Parathyroid adenoma (tissue), 2 donors: ENCODE measurements around the gene CCDC177.
A peak's percentile ranks its signal among the peaks of the same experiment; 100 is the strongest.

Experiments
- H2AFZ ChIP-seq: fragments of 300-600 bp; sonication (generic); one replicate; pipeline ENCODE4 v1.7.0; 2017; ENCODE audit warnings: antibody characterized with exemption, mild to moderate bottlenecking
- H3K27ac ChIP-seq: fragments of 300-600 bp; sonication (generic); one replicate; pipeline ENCODE4 v1.7.0; 2017
- H3K27me3 ChIP-seq: fragments of 300-600 bp; sonication (generic); one replicate; pipeline ENCODE4 v1.7.0; 2017; ENCODE audit warnings: low read length; ENCODE audit not compliant: control insufficient read depth, insufficient read depth
- H3K36me3 ChIP-seq: fragments of 300-600 bp; sonication (generic); one replicate; pipeline ENCODE4 v1.7.0; 2017; ENCODE audit warnings: low read length; ENCODE audit not compliant: control insufficient read depth, insufficient read depth
- H3K4me1 ChIP-seq: fragments of 300-600 bp; sonication (generic); one replicate; pipeline ENCODE4 v1.7.0; 2017; ENCODE audit warnings: control low read depth
- H3K4me2 ChIP-seq: fragments of 300-600 bp; sonication (generic); one replicate; pipeline ENCODE4 v1.7.0; 2017; ENCODE audit warnings: low read length
- H3K4me3 ChIP-seq: fragments of 300-600 bp; sonication (generic); one replicate; pipeline ENCODE4 v1.7.0; 2017; ENCODE audit warnings: low read depth, low read length
- H3K79me2 ChIP-seq: fragments of 300-600 bp; sonication (generic); one replicate; pipeline ENCODE4 v1.7.0; 2017; ENCODE audit warnings: control low read depth
- H3K9ac ChIP-seq: fragments of 300-600 bp; sonication (generic); one replicate; pipeline ENCODE4 v1.7.0; 2017; ENCODE audit warnings: mild to moderate bottlenecking
- H3K9me3 ChIP-seq: fragments of 300-600 bp; sonication (generic); one replicate; pipeline ENCODE4 v1.7.0; 2017; ENCODE audit warnings: low read length; ENCODE audit not compliant: control insufficient read depth
- TF ChIP-seq, protein P1 (sequence below): fragments of 300-600 bp; sonication (generic); IDR thresholded peaks from one replicate; pipeline ENCODE4 v1.7.0; 2017; ENCODE audit warnings: antibody characterized with exemption, mild to moderate bottlenecking
- donor health status: primary hyperparathyroidism.

The CCDC177 gene

GRCh38 chr14:69574263-69574953, at the start of gene CCDC177:
Gene CCDC177, minus strand, starts transcription at chr14:69574871. Its CDS starts 1,249 bp downstream, at chr14:69573622.
- no peaks in the 10 kb centered on the region for H3K36me3 ChIP-seq
- no peaks in the 10 kb centered on the region for H3K9me3 ChIP-seq
- TF ChIP-seq, protein P1, sequence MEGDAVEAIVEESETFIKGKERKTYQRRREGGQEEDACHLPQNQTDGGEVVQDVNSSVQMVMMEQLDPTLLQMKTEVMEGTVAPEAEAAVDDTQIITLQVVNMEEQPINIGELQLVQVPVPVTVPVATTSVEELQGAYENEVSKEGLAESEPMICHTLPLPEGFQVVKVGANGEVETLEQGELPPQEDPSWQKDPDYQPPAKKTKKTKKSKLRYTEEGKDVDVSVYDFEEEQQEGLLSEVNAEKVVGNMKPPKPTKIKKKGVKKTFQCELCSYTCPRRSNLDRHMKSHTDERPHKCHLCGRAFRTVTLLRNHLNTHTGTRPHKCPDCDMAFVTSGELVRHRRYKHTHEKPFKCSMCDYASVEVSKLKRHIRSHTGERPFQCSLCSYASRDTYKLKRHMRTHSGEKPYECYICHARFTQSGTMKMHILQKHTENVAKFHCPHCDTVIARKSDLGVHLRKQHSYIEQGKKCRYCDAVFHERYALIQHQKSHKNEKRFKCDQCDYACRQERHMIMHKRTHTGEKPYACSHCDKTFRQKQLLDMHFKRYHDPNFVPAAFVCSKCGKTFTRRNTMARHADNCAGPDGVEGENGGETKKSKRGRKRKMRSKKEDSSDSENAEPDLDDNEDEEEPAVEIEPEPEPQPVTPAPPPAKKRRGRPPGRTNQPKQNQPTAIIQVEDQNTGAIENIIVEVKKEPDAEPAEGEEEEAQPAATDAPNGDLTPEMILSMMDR, result peak; percentile 95
- no peak within 1 kb of the TSS for H3K9ac ChIP-seq
- H3K4me1 ChIP-seq, result peaks cover 3% of the 10 kb centered on the region
- H3K4me2 ChIP-seq, result peak within 1 kb of the TSS; percentile 45
- H3K27ac ChIP-seq, result no peak within 1 kb of the TSS
- H3K4me3 ChIP-seq, result peak within 1 kb of the TSS; percentile 20
- H3K27me3 ChIP-seq, result peaks cover 7% of the 10 kb centered on the region
- H3K79me2 ChIP-seq, result no peaks in the 10 kb centered on the region
- peak within 1 kb of the TSS; percentile 61 for H2AFZ ChIP-seq

DNA sequence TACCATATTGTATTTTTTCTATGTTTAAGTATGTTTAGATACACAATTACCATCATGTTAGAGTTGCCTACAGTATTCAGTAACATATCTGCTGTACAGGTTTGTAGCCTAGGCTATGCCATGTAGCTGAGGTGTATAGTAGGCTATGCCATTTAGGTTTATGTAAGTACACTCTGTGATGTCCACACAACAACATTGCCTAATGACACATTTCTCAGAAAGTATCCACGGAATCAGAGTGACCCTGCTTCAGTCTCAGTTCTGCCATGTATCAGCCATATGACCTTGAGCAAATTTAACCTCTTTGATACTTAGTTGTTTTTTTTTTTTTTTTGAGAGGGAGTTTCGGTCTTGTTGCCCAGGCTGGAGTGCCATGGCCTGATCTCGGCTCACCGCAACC, 49.5 kb upstream of the CCDC177 start:
- Histone ChIP-seq H3K27me3 (no peaks in the 10 kb centered on the region), H3K27ac (no peak overlapping the region), H3K4me1 (peaks cover 7% of the 10 kb centered on the region), H3K4me3 (no peak overlapping the region), H3K4me2 (no peak overlapping the region), H3K79me2 (peaks cover 90% of the 10 kb centered on the region), H2AFZ (no peak overlapping the region), H3K9ac (no peak overlapping the region), H3K36me3 (no peaks in the 10 kb centered on the region), H3K9me3 (no peaks in the 10 kb centered on the region)
- TF ChIP-seq, protein P1, result no peak

DNA sequence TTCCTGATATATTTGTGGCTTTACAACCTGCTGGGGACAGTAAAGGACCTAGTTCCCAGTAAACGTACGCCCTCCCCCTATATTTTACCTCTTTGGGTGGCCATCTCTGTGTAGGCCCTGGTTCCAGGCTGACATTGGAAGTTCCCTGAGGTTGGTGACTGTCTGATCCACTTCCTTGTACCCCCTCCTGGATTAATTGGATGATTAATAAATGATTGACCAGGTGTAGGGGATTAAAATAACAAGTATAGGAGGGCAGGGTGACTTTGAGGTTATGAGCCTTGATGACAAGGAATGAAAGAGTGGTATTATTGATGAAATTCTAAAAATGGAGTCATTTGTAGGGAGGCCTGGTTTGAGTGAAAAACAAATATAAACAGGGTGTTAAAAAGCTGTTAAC, 46.3 kb upstream of the CCDC177 start:
- H3K27ac ChIP-seq, result no peak overlapping the region
- no peak overlapping the region for H2AFZ ChIP-seq
- H3K79me2 ChIP-seq, result peaks cover 85% of the 10 kb centered on the region
- H3K36me3 ChIP-seq, result no peaks in the 10 kb centered on the region
- H3K4me3 ChIP-seq, result no peak overlapping the region
- H3K9me3 ChIP-seq, result no peaks in the 10 kb centered on the region
- no peak overlapping the region for H3K9ac ChIP-seq
- H3K27me3 ChIP-seq, result no peaks in the 10 kb centered on the region
- H3K4me1 ChIP-seq, result peaks cover 22% of the 10 kb centered on the region
- H3K4me2 ChIP-seq, result no peak overlapping the region
- TF ChIP-seq, protein P1, result no peak

DNA sequence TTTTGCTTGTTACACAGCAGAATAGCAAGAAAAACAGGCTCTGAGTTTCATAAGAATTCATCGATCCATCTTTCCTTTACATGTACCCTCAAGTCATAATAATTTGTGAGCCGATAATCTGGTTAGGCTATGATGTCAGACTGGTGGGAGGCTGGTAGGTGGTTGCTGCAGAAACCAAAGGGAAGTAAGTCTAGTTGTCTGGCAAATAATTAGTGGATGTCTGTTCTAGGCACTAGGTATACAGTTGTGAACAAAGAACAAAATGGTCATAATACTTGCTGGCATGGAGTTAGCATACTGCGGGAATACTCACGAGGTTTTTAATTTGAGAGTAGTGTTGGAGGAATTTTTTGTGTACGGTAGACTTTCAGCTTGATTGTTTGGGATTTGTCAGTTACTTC, 45.5 kb upstream of the CCDC177 start:
- H3K9ac ChIP-seq, result no peak overlapping the region
- H3K36me3 ChIP-seq, result no peaks in the 10 kb centered on the region
- H3K9me3 ChIP-seq, result no peaks in the 10 kb centered on the region
- H3K4me2 ChIP-seq, result no peak overlapping the region
- TF ChIP-seq, protein P1, result no peak
- H3K4me3 ChIP-seq, result no peak overlapping the region
- H3K4me1 ChIP-seq, result peaks cover 30% of the 10 kb centered on the region
- no peak overlapping the region for H2AFZ ChIP-seq
- H3K79me2 ChIP-seq, result peaks cover 80% of the 10 kb centered on the region
- no peaks in the 10 kb centered on the region for H3K27me3 ChIP-seq
- no peak overlapping the region for H3K27ac ChIP-seq

DNA sequence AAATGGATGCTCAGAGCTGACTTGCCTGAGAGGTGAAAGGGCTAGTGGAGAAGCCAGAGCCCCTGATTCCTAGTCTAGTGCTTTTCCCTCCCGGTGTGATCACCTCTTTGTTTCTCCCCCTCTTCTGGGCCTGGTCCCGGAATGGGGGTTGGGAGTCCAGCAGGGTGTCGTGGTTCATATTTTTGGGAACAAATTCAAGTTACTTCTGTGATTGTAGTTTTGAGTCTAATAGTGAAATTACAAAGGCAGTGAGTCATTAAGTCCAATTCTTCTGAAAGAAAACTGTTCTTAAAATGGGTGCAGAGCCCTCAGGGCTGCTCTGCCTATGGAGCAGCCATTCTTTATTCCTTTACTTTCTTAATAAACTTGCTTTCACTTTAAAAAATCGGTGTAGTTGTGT, 44.3 kb upstream of the CCDC177 start:
- Histone ChIP-seq H3K27ac (no peak overlapping the region), H3K4me1 (peaks cover 35% of the 10 kb centered on the region), H3K9ac (no peak overlapping the region), H3K9me3 (no peaks in the 10 kb centered on the region), H3K27me3 (no peaks in the 10 kb centered on the region), H2AFZ (no peak overlapping the region), H3K79me2 (peaks cover 80% of the 10 kb centered on the region), H3K4me2 (no peak overlapping the region), H3K4me3 (no peak overlapping the region), H3K36me3 (no peaks in the 10 kb centered on the region)
- TF ChIP-seq, protein P1, result no peak
